OCI-LY3 (cell line): ENCODE data around the gene CCDC154.

Source experiments
- EZH2phosphoT487 ChIP-seq: fragments of 200-600 bp; shearing (Covaris generic); IDR thresholded peaks from 2 replicates; pipeline ENCODE4 v1.6.1; 2018; ENCODE audit warnings: antibody characterized with exemption, mixed run types, low read depth
- TF ChIP-seq, protein P1 (sequence below): fragments of 200-600, 300-600 bp; sonication (generic); IDR thresholded peaks from 2 replicates; pipeline ENCODE4 v1.5.1; 2014; ENCODE audit warnings: antibody characterized with exemption, low read length, low read depth

DNA sequence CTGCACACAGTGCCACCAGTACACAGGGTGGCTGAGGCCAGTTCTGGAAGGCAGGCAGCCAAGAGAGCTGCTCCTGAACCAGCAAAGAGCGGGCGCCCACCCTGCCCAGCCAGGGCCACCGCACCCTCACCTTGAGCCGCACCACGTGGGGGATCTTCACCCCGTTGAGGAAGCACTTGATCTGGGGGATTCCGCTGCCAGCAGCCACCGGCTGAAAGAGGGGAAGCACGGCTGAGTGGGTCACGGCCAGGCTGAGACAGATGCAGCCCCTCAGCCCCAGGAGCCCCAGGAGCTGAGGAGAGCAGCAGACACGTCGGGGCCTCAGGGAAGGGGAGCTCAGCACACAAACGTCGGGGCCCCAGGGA lies 14.6 kb upstream of the CCDC154 start:
- TF ChIP-seq, protein P1, sequence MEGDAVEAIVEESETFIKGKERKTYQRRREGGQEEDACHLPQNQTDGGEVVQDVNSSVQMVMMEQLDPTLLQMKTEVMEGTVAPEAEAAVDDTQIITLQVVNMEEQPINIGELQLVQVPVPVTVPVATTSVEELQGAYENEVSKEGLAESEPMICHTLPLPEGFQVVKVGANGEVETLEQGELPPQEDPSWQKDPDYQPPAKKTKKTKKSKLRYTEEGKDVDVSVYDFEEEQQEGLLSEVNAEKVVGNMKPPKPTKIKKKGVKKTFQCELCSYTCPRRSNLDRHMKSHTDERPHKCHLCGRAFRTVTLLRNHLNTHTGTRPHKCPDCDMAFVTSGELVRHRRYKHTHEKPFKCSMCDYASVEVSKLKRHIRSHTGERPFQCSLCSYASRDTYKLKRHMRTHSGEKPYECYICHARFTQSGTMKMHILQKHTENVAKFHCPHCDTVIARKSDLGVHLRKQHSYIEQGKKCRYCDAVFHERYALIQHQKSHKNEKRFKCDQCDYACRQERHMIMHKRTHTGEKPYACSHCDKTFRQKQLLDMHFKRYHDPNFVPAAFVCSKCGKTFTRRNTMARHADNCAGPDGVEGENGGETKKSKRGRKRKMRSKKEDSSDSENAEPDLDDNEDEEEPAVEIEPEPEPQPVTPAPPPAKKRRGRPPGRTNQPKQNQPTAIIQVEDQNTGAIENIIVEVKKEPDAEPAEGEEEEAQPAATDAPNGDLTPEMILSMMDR, result no peak
- TF ChIP-seq EZH2phosphoT487, result no peak
